PFSK-1 (cell line): ENCODE results near the gene ALPK3.

ENCODE experiments used
- FOXP2 ChIP-seq: optimal IDR thresholded peaks from 2 replicates; pipeline ENCODE3; 2011; ENCODE audit warnings: borderline replicate concordance, control low read depth, inconsistent platforms; ENCODE audit not compliant: insufficient read depth; ENCODE audit errors: extremely low read length, extremely low read depth
- POLR2AphosphoS5 ChIP-seq: IDR thresholded peaks from 2 replicates; pipeline ENCODE4 v1.6.1; 2012; ENCODE audit warnings: low read depth, mild to moderate bottlenecking, control low read depth, low read length, moderate library complexity
- SIN3A ChIP-seq: IDR thresholded peaks from 2 replicates; pipeline ENCODE4 v1.6.1; 2012; ENCODE audit warnings: mild to moderate bottlenecking, low read length, moderate library complexity, borderline replicate concordance; ENCODE audit not compliant: insufficient read depth
- TF ChIP-seq, protein P1 (sequence below), 2 experiments: IDR thresholded peaks; 2 replicates each; pipeline versions ENCODE4 v1.6.1 to v1.8.0; 2011 to 2012; ENCODE audit warnings: low read depth in 2 of 2, low read length in 2 of 2, control low read depth in 1 of 2, inconsistent platforms in 1 of 2, mild to moderate bottlenecking in 1 of 2, moderate library complexity in 1 of 2; ENCODE audit not compliant: insufficient read depth in 1 of 2

DNA sequence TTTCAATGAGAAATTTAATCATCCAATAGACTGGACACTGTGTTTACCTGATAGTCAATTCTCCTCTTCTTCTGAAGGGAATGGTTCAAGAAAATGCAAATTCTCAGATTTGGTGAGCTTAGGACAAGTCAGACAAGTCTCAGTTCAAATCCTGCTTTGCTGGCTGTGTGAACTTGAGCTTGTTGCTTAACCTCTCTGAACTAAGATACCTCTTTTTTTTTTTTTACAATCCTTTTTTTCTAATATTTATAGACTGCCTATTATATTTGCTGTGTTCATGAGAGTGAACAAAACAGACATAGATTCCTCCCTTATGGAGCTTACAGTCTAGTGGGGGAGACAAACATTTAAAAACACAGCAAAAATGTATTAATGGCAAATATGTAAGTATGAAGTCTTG lies 59.1 kb downstream of the ALPK3 start:
- TF ChIP-seq POLR2AphosphoS5, result no peak
- TF ChIP-seq, protein P1, sequence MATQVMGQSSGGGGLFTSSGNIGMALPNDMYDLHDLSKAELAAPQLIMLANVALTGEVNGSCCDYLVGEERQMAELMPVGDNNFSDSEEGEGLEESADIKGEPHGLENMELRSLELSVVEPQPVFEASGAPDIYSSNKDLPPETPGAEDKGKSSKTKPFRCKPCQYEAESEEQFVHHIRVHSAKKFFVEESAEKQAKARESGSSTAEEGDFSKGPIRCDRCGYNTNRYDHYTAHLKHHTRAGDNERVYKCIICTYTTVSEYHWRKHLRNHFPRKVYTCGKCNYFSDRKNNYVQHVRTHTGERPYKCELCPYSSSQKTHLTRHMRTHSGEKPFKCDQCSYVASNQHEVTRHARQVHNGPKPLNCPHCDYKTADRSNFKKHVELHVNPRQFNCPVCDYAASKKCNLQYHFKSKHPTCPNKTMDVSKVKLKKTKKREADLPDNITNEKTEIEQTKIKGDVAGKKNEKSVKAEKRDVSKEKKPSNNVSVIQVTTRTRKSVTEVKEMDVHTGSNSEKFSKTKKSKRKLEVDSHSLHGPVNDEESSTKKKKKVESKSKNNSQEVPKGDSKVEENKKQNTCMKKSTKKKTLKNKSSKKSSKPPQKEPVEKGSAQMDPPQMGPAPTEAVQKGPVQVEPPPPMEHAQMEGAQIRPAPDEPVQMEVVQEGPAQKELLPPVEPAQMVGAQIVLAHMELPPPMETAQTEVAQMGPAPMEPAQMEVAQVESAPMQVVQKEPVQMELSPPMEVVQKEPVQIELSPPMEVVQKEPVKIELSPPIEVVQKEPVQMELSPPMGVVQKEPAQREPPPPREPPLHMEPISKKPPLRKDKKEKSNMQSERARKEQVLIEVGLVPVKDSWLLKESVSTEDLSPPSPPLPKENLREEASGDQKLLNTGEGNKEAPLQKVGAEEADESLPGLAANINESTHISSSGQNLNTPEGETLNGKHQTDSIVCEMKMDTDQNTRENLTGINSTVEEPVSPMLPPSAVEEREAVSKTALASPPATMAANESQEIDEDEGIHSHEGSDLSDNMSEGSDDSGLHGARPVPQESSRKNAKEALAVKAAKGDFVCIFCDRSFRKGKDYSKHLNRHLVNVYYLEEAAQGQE (IDR thresholded peaks at IDR 0.05; ENCODE audit: insufficient read depth in 1 of 2, low read depth in 2 of 2, low read length in 2 of 2), result no peak
- TF ChIP-seq SIN3A, result no peak
- TF ChIP-seq FOXP2, result no peak
